ENCODE data around the gene PSMB9.
"Not testable (repeated sequence)": the region's sequence is repeated elsewhere in the genome, so short reads cannot be mapped to it uniquely, and the experiment has no call there.

PSMB9 gene

GRCh38 chr6:32853541-32854375 lies at the start of gene PSMB9, which contains the start of gene TAP1:
PSMB9 (plus strand) TSS chr6:32854192; CDS start chr6:32854230, 38 bp downstream.
TAP1 (minus strand) TSS chr6:32853704; CDS start chr6:32853636, 68 bp downstream.
- DNase-seq (ENCODE audit: extremely low read depth in 1 of 2, low read depth in 1 of 2) = peak; percentile 84 to 95

GRCh38 chr6:32805404-32805803 lies 48.6 kb upstream of the PSMB9 start:
- not testable (repeated sequence) for DNase-seq (ENCODE audit: extremely low read depth in 1 of 2, low read depth in 1 of 2)

- DNase-seq (ENCODE audit: extremely low read depth in 1 of 2, low read depth in 1 of 2) = no peak
Measured at GRCh38 chr6:32807020-32807580, 46.9 kb upstream of the PSMB9 start.

GRCh38 chr6:32809171-32809570 lies 44.8 kb upstream of the PSMB9 start:
- DNase-seq (ENCODE audit: extremely low read depth in 1 of 2, low read depth in 1 of 2) = no peak

- DNase-seq (ENCODE audit: extremely low read depth in 1 of 2, low read depth in 1 of 2) = no peak
Measured at GRCh38 chr6:32814145-32814544, 39.8 kb upstream of the PSMB9 start.

- DNase-seq (ENCODE audit: extremely low read depth in 1 of 2, low read depth in 1 of 2) = no peak
Measured at GRCh38 chr6:32815115-32815514, 38.9 kb upstream of the PSMB9 start.

GRCh38 chr6:32815996-32816395 lies 38.0 kb upstream of the PSMB9 start:
- no peak for DNase-seq (ENCODE audit: extremely low read depth in 1 of 2, low read depth in 1 of 2)

- no peak for DNase-seq (ENCODE audit: extremely low read depth in 1 of 2, low read depth in 1 of 2)
Measured at GRCh38 chr6:32816746-32817204, 37.2 kb upstream of the PSMB9 start, which contains the start of gene HLA-DOB. HLA-DOB (minus strand) TSS chr6:32817002; CDS start chr6:32816951, 51 bp downstream.

- DNase-seq (ENCODE audit: extremely low read depth in 1 of 2, low read depth in 1 of 2) = no peak
Measured at GRCh38 chr6:32818867-32819266, 35.1 kb upstream of the PSMB9 start.

- DNase-seq (ENCODE audit: extremely low read depth in 1 of 2, low read depth in 1 of 2) = no peak
Measured at GRCh38 chr6:32819729-32820128, 34.3 kb upstream of the PSMB9 start.

- DNase-seq (ENCODE audit: extremely low read depth in 1 of 2, low read depth in 1 of 2) = no peak
Measured at GRCh38 chr6:32825966-32826365, 28.0 kb upstream of the PSMB9 start.

- no peak for DNase-seq (ENCODE audit: extremely low read depth in 1 of 2, low read depth in 1 of 2)
Measured at GRCh38 chr6:32827025-32827424, 27.0 kb upstream of the PSMB9 start.

GRCh38 chr6:32829495-32829894 lies 24.5 kb upstream of the PSMB9 start:
- DNase-seq (ENCODE audit: extremely low read depth in 1 of 2, low read depth in 1 of 2) = no peak

GRCh38 chr6:32830017-32830416 lies 24.0 kb upstream of the PSMB9 start:
- DNase-seq (ENCODE audit: extremely low read depth in 1 of 2, low read depth in 1 of 2) = no peak

- DNase-seq (ENCODE audit: extremely low read depth in 1 of 2, low read depth in 1 of 2) = no peak
Measured at GRCh38 chr6:32830936-32831335, 23.1 kb upstream of the PSMB9 start.

GRCh38 chr6:32832535-32832934 lies 21.5 kb upstream of the PSMB9 start:
- no peak for DNase-seq (ENCODE audit: extremely low read depth in 1 of 2, low read depth in 1 of 2)

GRCh38 chr6:32833664-32834063 lies 20.3 kb upstream of the PSMB9 start:
- no peak for DNase-seq (ENCODE audit: extremely low read depth in 1 of 2, low read depth in 1 of 2)

GRCh38 chr6:32835167-32835893 lies 18.7 kb upstream of the PSMB9 start:
- DNase-seq (ENCODE audit: extremely low read depth in 1 of 2, low read depth in 1 of 2) = no peak

- no peak for DNase-seq (ENCODE audit: extremely low read depth in 1 of 2, low read depth in 1 of 2)
Measured at GRCh38 chr6:32836873-32837272, 17.1 kb upstream of the PSMB9 start.

- no peak for DNase-seq (ENCODE audit: extremely low read depth in 1 of 2, low read depth in 1 of 2)
Measured at GRCh38 chr6:32837651-32838113, 16.3 kb upstream of the PSMB9 start.

Data from stimulated activated CD8-positive, alpha-beta memory T cell treated with anti-CD3 and anti-CD28 coated beads, Interleukin-7, amount 100 ng/mL, for 48 hours (primary cell).